Chondrocyte (in vitro differentiated cells): Measurements from ENCODE around the gene DACT2. TPM values are rescaled to one million over a fixed set of nuclear protein-coding genes. Genes with fewer than 3 reads are reported as not detected.

Experiments
- DNase-seq: peaks from one replicate; pipeline ENCODE4 v3.0.0; 2021; ENCODE audit warnings: mixed read lengths, low spot score
- H3K27ac Mint-ChIP-seq: one replicate; pipeline ENCODE4 v1.8.0; 2021; ENCODE audit warnings: mild to moderate bottlenecking, moderate library complexity, mixed read lengths; ENCODE audit not compliant: unreplicated experiment
- H3K27me3 Mint-ChIP-seq: 2 replicates; pipeline ENCODE4 v1.8.0; 2021; ENCODE audit warnings: low read depth, mixed read lengths
- H3K36me3 Mint-ChIP-seq: 2 replicates; pipeline ENCODE4 v1.8.0; 2021; ENCODE audit warnings: low read depth, mixed read lengths
- H3K4me1 Mint-ChIP-seq: 2 replicates; pipeline ENCODE4 v1.8.0; 2021; ENCODE audit warnings: low read depth, mild to moderate bottlenecking, mixed read lengths
- H3K4me3 Mint-ChIP-seq: one replicate; pipeline ENCODE4 v1.8.0; 2021; ENCODE audit warnings: mild to moderate bottlenecking, moderate library complexity, mixed read lengths; ENCODE audit not compliant: unreplicated experiment
- H3K9me3 Mint-ChIP-seq: 2 replicates; pipeline ENCODE4 v1.8.0; 2021; ENCODE audit warnings: low read depth, mixed read lengths
- total RNA-seq: library from RNA; stranded (reverse); gene quantifications from 3 replicates; pipeline ENCODE4 v1.2.1, GENCODE V29; 2021
- TF ChIP-seq, protein P1 (sequence below): fragments of 200-600 bp; sonication (generic); IDR thresholded peaks from 2 replicates; pipeline ENCODE4 v1.5.0; 2021; ENCODE audit warnings: antibody characterized with exemption, mild to moderate bottlenecking, moderate library complexity

DACT2 gene
- total RNA-seq, 1 donor from 2014 or later = 4.6 TPM

DNA sequence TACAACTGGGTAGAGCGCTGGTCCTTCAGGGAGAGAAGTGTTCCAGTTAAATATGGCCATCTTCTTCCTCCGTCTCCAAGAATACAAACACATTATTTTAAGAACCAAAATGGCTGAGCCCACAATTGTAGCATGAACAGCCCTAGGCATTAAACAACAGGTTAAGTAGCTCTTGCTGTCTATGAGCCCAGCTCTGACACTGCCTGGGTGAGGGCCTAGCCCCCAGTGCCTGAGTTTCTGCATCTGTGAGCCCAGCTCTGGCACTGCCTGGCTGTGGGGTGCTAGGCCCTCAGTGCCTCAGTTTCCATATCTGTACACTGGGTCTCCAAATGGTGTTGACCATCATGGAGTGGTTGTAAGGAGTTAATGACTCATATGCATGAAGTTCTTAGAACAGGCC lies 24.8 kb upstream of the DACT2 start:
- Mint-ChIP-seq H3K27ac (no peak overlapping the region), H3K4me1 (peaks cover 2% of the 10 kb centered on the region), H3K36me3 (no peaks in the 10 kb centered on the region), H3K9me3 (no peaks in the 10 kb centered on the region), H3K27me3 (peaks cover 22% of the 10 kb centered on the region), H3K4me3 (no peak overlapping the region)
- DNase-seq = no peak
- TF ChIP-seq, protein P1, sequence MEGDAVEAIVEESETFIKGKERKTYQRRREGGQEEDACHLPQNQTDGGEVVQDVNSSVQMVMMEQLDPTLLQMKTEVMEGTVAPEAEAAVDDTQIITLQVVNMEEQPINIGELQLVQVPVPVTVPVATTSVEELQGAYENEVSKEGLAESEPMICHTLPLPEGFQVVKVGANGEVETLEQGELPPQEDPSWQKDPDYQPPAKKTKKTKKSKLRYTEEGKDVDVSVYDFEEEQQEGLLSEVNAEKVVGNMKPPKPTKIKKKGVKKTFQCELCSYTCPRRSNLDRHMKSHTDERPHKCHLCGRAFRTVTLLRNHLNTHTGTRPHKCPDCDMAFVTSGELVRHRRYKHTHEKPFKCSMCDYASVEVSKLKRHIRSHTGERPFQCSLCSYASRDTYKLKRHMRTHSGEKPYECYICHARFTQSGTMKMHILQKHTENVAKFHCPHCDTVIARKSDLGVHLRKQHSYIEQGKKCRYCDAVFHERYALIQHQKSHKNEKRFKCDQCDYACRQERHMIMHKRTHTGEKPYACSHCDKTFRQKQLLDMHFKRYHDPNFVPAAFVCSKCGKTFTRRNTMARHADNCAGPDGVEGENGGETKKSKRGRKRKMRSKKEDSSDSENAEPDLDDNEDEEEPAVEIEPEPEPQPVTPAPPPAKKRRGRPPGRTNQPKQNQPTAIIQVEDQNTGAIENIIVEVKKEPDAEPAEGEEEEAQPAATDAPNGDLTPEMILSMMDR = no peak

DNA sequence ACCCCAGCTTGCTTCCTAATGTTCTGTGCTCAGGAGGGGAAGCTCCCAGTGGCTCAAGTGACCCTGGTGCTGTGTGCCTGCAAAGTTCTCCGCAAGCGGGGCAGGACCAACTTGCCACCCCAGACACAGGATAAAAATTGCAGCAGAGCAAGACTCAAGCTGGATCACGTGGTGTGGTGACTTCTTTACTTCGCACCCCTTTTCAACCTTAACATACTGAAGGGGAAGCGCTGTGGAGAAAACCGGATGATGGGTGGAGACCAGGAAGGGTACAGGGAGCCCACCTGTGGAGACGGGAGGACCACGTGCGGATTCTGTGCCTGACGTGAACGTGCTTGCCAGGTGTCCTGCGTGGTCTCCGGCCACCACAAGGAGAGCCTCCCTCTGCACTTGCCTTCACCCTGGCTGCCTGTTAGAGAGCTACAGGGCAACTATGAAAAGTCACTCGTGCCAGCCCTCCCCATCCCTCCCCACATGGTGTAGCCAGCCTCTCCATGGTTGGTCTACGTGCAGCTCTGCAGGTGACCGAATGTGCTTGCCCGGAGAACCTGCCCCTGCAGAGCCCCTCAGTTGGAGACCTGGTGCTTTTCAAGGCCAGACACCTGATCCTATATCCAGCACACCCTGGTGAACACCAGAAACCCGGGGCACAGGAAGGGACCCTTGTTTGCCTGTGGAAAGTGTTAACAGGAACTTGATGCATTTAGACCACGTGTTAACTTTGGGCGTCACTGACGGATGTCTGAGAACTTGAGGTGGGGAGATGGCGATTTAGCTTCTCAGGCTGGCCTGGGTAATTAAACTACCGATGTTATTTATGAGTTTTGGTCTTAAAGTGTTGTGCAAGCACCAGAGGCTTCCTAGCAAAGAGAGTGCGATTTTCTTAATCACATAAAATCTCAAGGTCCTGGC lies 23.9 kb upstream of the DACT2 start:
- H3K9me3 Mint-ChIP-seq = no peaks in the 10 kb centered on the region
- H3K27me3 Mint-ChIP-seq = peaks cover 24% of the 10 kb centered on the region
- TF ChIP-seq, protein P1 = no peak
- H3K4me1 Mint-ChIP-seq = peaks cover 2% of the 10 kb centered on the region
- no peak overlapping the region for H3K4me3 Mint-ChIP-seq
- H3K36me3 Mint-ChIP-seq = no peaks in the 10 kb centered on the region
- no peak overlapping the region for H3K27ac Mint-ChIP-seq
- no peak for DNase-seq

DNA sequence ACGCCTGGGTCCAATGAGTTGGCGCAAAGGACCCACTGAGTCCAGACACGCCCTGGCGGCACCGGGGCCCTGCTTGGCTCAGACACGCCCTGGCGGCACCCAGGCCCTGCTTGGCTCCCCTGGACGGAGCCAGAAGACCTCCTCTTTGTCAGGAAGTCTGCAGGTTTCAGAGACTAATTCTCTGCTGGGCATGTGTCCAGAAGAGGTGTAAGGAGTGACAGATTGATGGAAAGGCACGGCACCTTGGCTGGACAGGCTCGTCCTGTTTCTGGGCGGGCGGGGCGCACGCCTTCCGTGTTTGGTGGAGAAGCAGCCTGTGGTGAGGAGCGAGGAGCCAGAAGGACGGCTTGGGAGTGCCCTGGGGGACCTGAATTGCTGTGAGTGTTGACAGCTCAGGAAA lies 23.1 kb upstream of the DACT2 start:
- Mint-ChIP-seq H3K27ac (no peak overlapping the region), H3K4me1 (peaks cover 2% of the 10 kb centered on the region), H3K9me3 (no peaks in the 10 kb centered on the region), H3K4me3 (no peak overlapping the region), H3K27me3 (peaks cover 24% of the 10 kb centered on the region), H3K36me3 (no peaks in the 10 kb centered on the region)
- TF ChIP-seq, protein P1 = no peak
- DNase-seq = no peak

DNA sequence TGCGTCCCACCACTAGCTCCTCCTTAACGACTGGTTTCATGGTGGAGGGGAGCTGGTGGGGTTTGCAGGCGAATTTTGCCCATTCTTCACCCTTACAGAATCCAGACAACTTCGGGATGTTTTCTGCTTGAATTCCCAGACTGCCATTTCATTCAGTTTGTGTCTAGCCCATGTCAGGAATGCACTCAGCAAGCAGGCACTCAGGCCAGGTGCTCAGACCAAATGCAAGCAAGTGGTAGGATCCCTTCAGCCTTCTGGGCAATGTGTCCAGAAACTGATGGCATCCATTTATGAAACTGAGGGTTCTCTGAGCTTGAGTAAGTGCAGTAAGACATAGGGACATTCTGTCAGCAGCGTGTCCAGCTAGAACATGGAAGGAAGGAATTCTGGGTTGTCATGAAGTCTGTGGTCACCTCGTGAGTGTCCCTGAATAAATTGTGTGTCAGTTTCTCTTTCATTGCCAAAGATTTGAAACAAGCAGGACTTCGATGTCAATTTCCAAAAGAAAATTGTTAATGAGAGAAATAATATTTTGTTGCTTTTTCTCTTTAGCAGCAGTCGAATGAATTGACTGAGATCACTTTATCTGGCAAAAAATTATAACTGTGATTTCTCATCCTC lies 21.8 kb upstream of the DACT2 start:
- no peak overlapping the region for H3K4me3 Mint-ChIP-seq
- no peak for DNase-seq
- TF ChIP-seq, protein P1 = no peak
- H3K9me3 Mint-ChIP-seq = no peaks in the 10 kb centered on the region
- peaks cover 2% of the 10 kb centered on the region for H3K4me1 Mint-ChIP-seq
- peaks cover 23% of the 10 kb centered on the region for H3K27me3 Mint-ChIP-seq
- H3K36me3 Mint-ChIP-seq = no peaks in the 10 kb centered on the region
- no peak overlapping the region for H3K27ac Mint-ChIP-seq

DNA sequence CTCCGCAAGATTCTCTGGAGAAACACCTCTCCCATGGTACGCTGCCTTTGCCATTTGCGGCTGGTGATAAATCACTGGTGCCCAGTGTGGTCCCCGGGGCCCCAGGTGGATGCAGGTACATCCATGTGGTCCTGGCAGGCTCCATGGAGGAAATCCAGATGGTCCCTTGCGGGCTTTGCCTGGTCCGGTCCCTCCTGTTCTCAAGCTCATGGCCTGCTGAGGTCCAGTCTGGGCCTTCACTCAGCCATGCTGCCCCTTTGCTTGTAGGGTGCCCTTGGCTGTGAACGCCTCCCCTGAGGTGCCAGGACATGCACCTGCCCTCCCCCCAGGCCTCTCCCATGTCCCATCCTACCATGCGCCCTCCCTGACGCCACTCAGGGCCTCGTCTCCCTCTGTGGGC lies 21.2 kb upstream of the DACT2 start:
- peaks cover 23% of the 10 kb centered on the region for H3K27me3 Mint-ChIP-seq
- no peaks in the 10 kb centered on the region for H3K4me1 Mint-ChIP-seq
- no peak for DNase-seq
- no peaks in the 10 kb centered on the region for H3K36me3 Mint-ChIP-seq
- no peak overlapping the region for H3K4me3 Mint-ChIP-seq
- no peak overlapping the region for H3K27ac Mint-ChIP-seq
- TF ChIP-seq, protein P1 = no peak
- no peaks in the 10 kb centered on the region for H3K9me3 Mint-ChIP-seq
